HG03135 (cell line): ENCODE data around the gene SPPL2B.
"Not testable (repeated sequence)": the region's sequence is repeated elsewhere in the genome, so short reads cannot be mapped to it uniquely, and the experiment has no call there.

Experiments
- ATAC-seq: cut with Tn5 transposase; IDR thresholded peaks from one replicate; pipeline ENCODE4 v1.9.1; 2021; ENCODE audit warnings: mild to moderate bottlenecking, moderate library complexity; ENCODE audit not compliant: unreplicated experiment

Gene SPPL2B

GRCh38 chr19:2336528-2337328 lies 8.2 kb downstream of the SPPL2B start:
- ATAC-seq: no peak

GRCh38 chr19:2337329-2337707 lies 8.8 kb downstream of the SPPL2B start:
- ATAC-seq: no peak

- no peak for ATAC-seq
Measured at GRCh38 chr19:2338055-2338615, 9.7 kb downstream of the SPPL2B start.

- no peak for ATAC-seq
Measured at GRCh38 chr19:2338751-2339643, 10.5 kb downstream of the SPPL2B start.

- no peak for ATAC-seq
Measured at GRCh38 chr19:2339644-2340310, 11.3 kb downstream of the SPPL2B start.

GRCh38 chr19:2340496-2341243 lies 12.2 kb downstream of the SPPL2B start:
- ATAC-seq: no peak

- no peak for ATAC-seq
Measured at GRCh38 chr19:2341244-2341751, 12.8 kb downstream of the SPPL2B start.

- no peak for ATAC-seq
Measured at GRCh38 chr19:2341982-2342381, 13.5 kb downstream of the SPPL2B start.

- ATAC-seq: no peak
Measured at GRCh38 chr19:2342656-2343288, 14.3 kb downstream of the SPPL2B start.

- no peak for ATAC-seq
Measured at GRCh38 chr19:2343289-2343982, 15.0 kb downstream of the SPPL2B start.

GRCh38 chr19:2344381-2344870 lies 15.9 kb downstream of the SPPL2B start:
- no peak for ATAC-seq

- no peak for ATAC-seq
Measured at GRCh38 chr19:2345076-2345475, 16.6 kb downstream of the SPPL2B start.

GRCh38 chr19:2345794-2346663 lies 17.5 kb downstream of the SPPL2B start:
- no peak for ATAC-seq

- ATAC-seq: not testable (repeated sequence)
Measured at GRCh38 chr19:2349818-2350217, 21.3 kb downstream of the SPPL2B start.

- no peak for ATAC-seq
Measured at GRCh38 chr19:2350656-2351055, 22.2 kb downstream of the SPPL2B start.

- ATAC-seq: no peak
Measured at GRCh38 chr19:2351591-2351990, 23.1 kb downstream of the SPPL2B start.

GRCh38 chr19:2352121-2352520 lies 23.6 kb downstream of the SPPL2B start:
- ATAC-seq: no peak
